KG1 (cell line): Measurements from ENCODE around the gene CAMKK1.
"Not testable (repeated sequence)": the region's sequence is repeated elsewhere in the genome, so short reads cannot be mapped to it uniquely, and the experiment has no call there.

Experiments used
- DNase-seq: peaks from one replicate; lab custom pipeline; 2025; lab: John Stamatoyannopoulos, UW

The CAMKK1 gene

GRCh38 chr17:3879591-3880417, 13.0 kb downstream of the CAMKK1 start:
- no peak for DNase-seq

- DNase-seq = no peak
These were observed 13.7 kb downstream of the CAMKK1 start for GRCh38 chr17:3879186-3879585.

GRCh38 chr17:3877220-3877619, 15.6 kb downstream of the CAMKK1 start:
- DNase-seq = no peak

- DNase-seq = no peak
These were observed 17.5 kb downstream of the CAMKK1 start for GRCh38 chr17:3875317-3875716.

- no peak for DNase-seq
These were observed 19.0 kb downstream of the CAMKK1 start for GRCh38 chr17:3873862-3874261.

- no peak for DNase-seq
These were observed 22.0 kb downstream of the CAMKK1 start for GRCh38 chr17:3870871-3871306.

GRCh38 chr17:3867606-3868005, 25.2 kb downstream of the CAMKK1 start:
- DNase-seq = no peak

GRCh38 chr17:3867106-3867505, 25.7 kb downstream of the CAMKK1 start:
- no peak for DNase-seq

- no peak for DNase-seq
These were observed 26.6 kb downstream of the CAMKK1 start for GRCh38 chr17:3866276-3866675.

- no peak for DNase-seq
These were observed 27.7 kb downstream of the CAMKK1 start for GRCh38 chr17:3865176-3865575.

- DNase-seq = no peak
These were observed 28.3 kb downstream of the CAMKK1 start for GRCh38 chr17:3864534-3864933.

- no peak for DNase-seq
These were observed 30.8 kb downstream of the CAMKK1 start for GRCh38 chr17:3861761-3862681.

- DNase-seq = no peak
These were observed 31.7 kb downstream of the CAMKK1 start for GRCh38 chr17:3860939-3861700.

- DNase-seq = no peak
These were observed 32.9 kb downstream of the CAMKK1 start for GRCh38 chr17:3859940-3860339.

- no peak for DNase-seq
These were observed 35.4 kb downstream of the CAMKK1 start for GRCh38 chr17:3857261-3858105.

GRCh38 chr17:3854204-3854603, 38.6 kb downstream of the CAMKK1 start:
- DNase-seq = not testable (repeated sequence)

GRCh38 chr17:3852561-3852960, 40.3 kb downstream of the CAMKK1 start:
- DNase-seq = no peak

GRCh38 chr17:3851461-3852100, 41.3 kb downstream of the CAMKK1 start:
- no peak for DNase-seq

GRCh38 chr17:3848229-3848835, 44.5 kb downstream of the CAMKK1 start:
- DNase-seq = no peak

GRCh38 chr17:3847165-3847670, 45.6 kb downstream of the CAMKK1 start:
- no peak for DNase-seq
